K562 (cell line): Measurements from ENCODE around the gene SCUBE2. TPM values are rescaled to one million over a fixed set of nuclear protein-coding genes. Genes with fewer than 3 reads are reported as not detected.

Source experiments
- ATAC-seq: fragments of 200-7000 bp; cut with Tn5 transposase; 3 replicates; pipeline ENCODE4 v1.9.1; 2020; ENCODE audit warnings: moderate library complexity
- BruUV-seq: library from RNA; stranded (reverse); fragments of 400-500 nt; replicated peaks from 2 replicates; lab custom pipeline; 2021; lab: Mats Ljungman, UMichigan
- CTCF ChIA-PET: fragments of 300-600 bp; formaldehyde crosslinking; extraction: SDS; loops from one replicate; lab custom pipeline; 2021; ENCODE audit warnings: low intra/inter-chr PET ratio; lab: Yijun Ruan, JAX
- POLR2A ChIA-PET: fragments of 300-600, 350-650 bp; sonication (Branson Sonifier 250); formaldehyde crosslinking; extraction: SDS; loops from one replicate; lab custom pipeline; 2021; ENCODE audit warnings: antibody characterized with exemption, inconsistent platforms; lab: Yijun Ruan, JAX
- DNase-seq, 4 experiments: peaks; one replicate each; pipeline versions ENCODE4 v3.0.0 to v3.0.0-alpha.2; 2011 to 2018; ENCODE audit warnings: low spot score in 3 of 4, mixed read lengths in 3 of 4; ENCODE audit errors: extremely low read depth in 1 of 4
- FAIRE-seq: peaks from 2 replicates; lab custom pipeline; 2011; peaks lifted over from hg19 to GRCh38; lab: Jason Lieb, UNC
- H2AFZ ChIP-seq: 2 replicates; pipeline ENCODE4 v1.6.0; 2011; ENCODE audit warnings: low read depth, low read length, control low read depth, inconsistent platforms
- H3K27ac ChIP-seq: fragments of 200-600 bp; 3 replicates; pipeline ENCODE4 v1.8.0; 2011; ENCODE audit warnings: low read depth, mild to moderate bottlenecking, control low read depth, inconsistent platforms, low read length, moderate library complexity, mixed read lengths; ENCODE audit errors: extremely low read depth
- H3K27me3 ChIP-seq, 2 experiments: fragments of 300-600 bp in 1 of 2; 2 replicates in 1 of 2; 3 replicates in 1 of 2; pipeline versions ENCODE4 v1.6.0 to v1.8.0; 2011; ENCODE audit warnings: inconsistent platforms in 2 of 2, low read length in 2 of 2, mild to moderate bottlenecking in 1 of 2, mixed read lengths in 1 of 2, moderate library complexity in 1 of 2; ENCODE audit not compliant: control insufficient read depth in 2 of 2, insufficient read depth in 2 of 2
- H3K36me3 ChIP-seq: fragments of 300-600 bp; 3 replicates; pipeline ENCODE4 v1.8.0; 2011; ENCODE audit warnings: mild to moderate bottlenecking, low read length, inconsistent platforms; ENCODE audit not compliant: control insufficient read depth, insufficient read depth
- H3K4me1 ChIP-seq, 2 experiments: fragments of 200-600 bp in 1 of 2; replicated peaks in 1 of 2; 2 replicates in 1 of 2; 3 replicates in 1 of 2; pipeline versions ENCODE4 v1.5.1 to v1.8.0; 2011; ENCODE audit warnings: inconsistent platforms in 2 of 2, low read length in 2 of 2, mild to moderate bottlenecking in 1 of 2, mixed read lengths in 1 of 2, moderate library complexity in 1 of 2; ENCODE audit not compliant: control insufficient read depth in 2 of 2, insufficient read depth in 2 of 2
- H3K4me2 ChIP-seq: 2 replicates; pipeline ENCODE4 v1.6.1; 2011; ENCODE audit warnings: low read length, control low read depth, inconsistent platforms, mixed read lengths; ENCODE audit not compliant: insufficient read depth
- H3K4me3 ChIP-seq: fragments of 200-600 bp; sonication (generic), shearing (Covaris generic); 2 replicates; pipeline ENCODE4 v1.5.1; 2016; ENCODE audit warnings: control low read depth, inconsistent platforms
- H3K79me2 ChIP-seq: fragments of 200-600 bp; 3 replicates; pipeline ENCODE4 v1.8.0; 2011; ENCODE audit warnings: low read length, inconsistent platforms; ENCODE audit not compliant: control insufficient read depth, insufficient read depth
- H3K9ac ChIP-seq, 2 experiments: 2 replicates each; pipeline versions ENCODE4 v1.6.0 to v1.6.1; 2011; ENCODE audit warnings: low read depth in 2 of 2, low read length in 2 of 2, control low read depth in 1 of 2, inconsistent platforms in 1 of 2, mild to moderate bottlenecking in 1 of 2, mixed read lengths in 1 of 2; ENCODE audit not compliant: insufficient read depth in 1 of 2
- H3K9me1 ChIP-seq: one replicate; pipeline ENCODE4 v1.6.0; 2011; ENCODE audit warnings: inconsistent platforms, mild to moderate bottlenecking, low read length, moderate library complexity; ENCODE audit not compliant: control insufficient read depth, insufficient read depth
- H3K9me3 ChIP-seq: replicated peaks from 2 replicates; pipeline ENCODE4 v1.5.1; 2011; ENCODE audit warnings: low read depth, low read length, inconsistent platforms; ENCODE audit not compliant: control insufficient read depth, insufficient read depth
- H4K20me1 ChIP-seq: replicated peaks from 2 replicates; pipeline ENCODE4 v1.6.1; 2011; ENCODE audit warnings: low read length, inconsistent platforms, mixed read lengths; ENCODE audit not compliant: control insufficient read depth, insufficient read depth
- DNMT1 ChIP-seq: fragments of 450-650 bp; IDR thresholded peaks from 2 replicates; pipeline ENCODE4 v1.6.1; 2016; ENCODE audit warnings: antibody characterized with exemption, mild to moderate bottlenecking
- SPI1 ChIP-seq: IDR thresholded peaks from 2 replicates; pipeline ENCODE4 v1.6.1; 2011; ENCODE audit warnings: low read depth, low read length, control low read depth, borderline replicate concordance
- ZNF277 ChIP-seq: fragments of 250-450 bp; sonication (Bioruptor Pico); IDR thresholded peaks from 2 replicates; pipeline ENCODE4 v1.8.0; 2022; ENCODE audit warnings: inconsistent platforms, mild to moderate bottlenecking, moderate library complexity, borderline replicate concordance
- WGBS: fragments of 100-300 bp; shearing (Covaris generic); methylation state at CpG from one replicate; pipeline ENCODE4 v1.1.6; 2016; ENCODE audit warnings: low coverage, mixed read lengths; ENCODE audit not compliant: insufficient coverage; ENCODE audit errors: missing lambda C conversion rate; 5-methylcytosine and 5-hydroxymethylcytosine counted together
- in situ Hi-C: fragments of 300-500 bp; cut with MboI; formaldehyde crosslinking; loops from 4 replicates; pipeline ENCODE4 v1.15.0; 2018; ENCODE audit warnings: inconsistent platforms, mixed read lengths
- intact Hi-C: fragments of 100-400 bp; cut with micrococcal nuclease; formaldehyde crosslinking; loops from 2 replicates; pipeline ENCODE4 v1.14.2; 2022
- polyA plus RNA-seq, 8 experiments: library from polyadenylated mRNA; depleted of rRNA in 4 of 8; stranded (reverse) in 5 of 8; unstranded in 3 of 8; fragments of >200 nt; fragmentation: Nextera tagmentation in 2 of 8; fragmentation: Illumina TruSeq in 1 of 8; extraction: Ambion mirVana in 2 of 8; extraction: Trizol in 1 of 8; gene quantifications; 2 replicates each; pipeline versions ENCODE4 v1.2.1 to v1.2.3, GENCODE V29; 2011 to 2014; ENCODE audit warnings: inconsistent platforms in 1 of 8, missing spikeins in 1 of 8
- total RNA-seq, 7 experiments: library from RNA; depleted of rRNA in 6 of 7; stranded (reverse); fragments of >200 nt in 6 of 7; fragmentation: Illumina TruSeq in 2 of 7; extraction: Trizol in 2 of 7; gene quantifications; 2 replicates each; pipeline versions ENCODE4 v1.2.1 to v1.2.3, GENCODE V29; 2011 to 2021; ENCODE audit warnings: low replicate concordance in 1 of 7

Gene SCUBE2
- total and polyA plus RNA-seq, 9 of the 15 experiments (the other 6 are each of a cell fraction or from before 2014, with no cell fraction given): 0.06 to 0.40 (median 0.07) TPM; not detected in 6

- no peak for FAIRE-seq
- Histone ChIP-seq H3K36me3 (no peaks in the 10 kb centered on the region), H3K9me3 (no peaks in the 10 kb centered on the region), H3K9ac (no peak overlapping the region), H3K4me3 (no peak overlapping the region), H3K79me2 (no peaks in the 10 kb centered on the region), H3K9me1 (no peaks in the 10 kb centered on the region), H3K27me3 (no peaks in the 10 kb centered on the region), H2AFZ (no peak overlapping the region), H3K27ac (no peak overlapping the region), H3K4me2 (no peak overlapping the region), H3K4me1 (no peaks in the 10 kb centered on the region), H4K20me1 (no peaks in the 10 kb centered on the region)
- POLR2A ChIA-PET: interaction anchor here (0.6 to 1.1 kb wide), 2 partner anchors 32 to 115 kb away, joined by 3 read pairs; no protein-coding TSS in a partner anchor
- TF ChIP-seq DNMT1 (no peak), SPI1 (peak; percentile 81)
- no peak for ATAC-seq
- BruUV-seq: no TSS peak
- DNase-seq: no peak
- CTCF ChIA-PET: no interaction called here
- WGBS: 88% methylated on average over 1 of the region's 1 CpG
- intact Hi-C loops: loop anchor here (5.0 kb wide), 1 partner anchor 33 kb away; no protein-coding TSS in a partner anchor
- in situ Hi-C loops: loop anchor here (10.0 kb wide), 1 partner anchor 115 kb away; no protein-coding TSS in a partner anchor
Observed at GRCh38 chr11:9130297-9130696, 38.9 kb upstream of the SCUBE2 start.

- POLR2A ChIA-PET: no interaction called here
- ATAC-seq (no peak), DNase-seq (no peak), FAIRE-seq (no peak)
- Histone ChIP-seq H3K27ac (no peak overlapping the region), H3K4me3 (no peak overlapping the region), H3K27me3 (no peaks in the 10 kb centered on the region), H3K9ac (no peak overlapping the region), H3K9me1 (no peaks in the 10 kb centered on the region), H3K4me1 (peaks cover 0 to 7% of the 10 kb centered on the region in 2 experiments; a peak in 2 of 5 replicates), H3K9me3 (peaks cover 5% of the 10 kb centered on the region), H3K36me3 (no peaks in the 10 kb centered on the region), H3K79me2 (no peaks in the 10 kb centered on the region), H4K20me1 (no peaks in the 10 kb centered on the region), H3K4me2 (no peak overlapping the region), H2AFZ (no peak overlapping the region)
- in situ Hi-C loops: no loop called here
- CTCF ChIA-PET: interaction anchor here (0.7 kb wide), 1 partner anchor 11 kb away, joined by 4 read pairs; no protein-coding TSS in a partner anchor
- intact Hi-C loops: no loop called here
- TF ChIP-seq ZNF277 (CRISPR knock-in tag): no peak
- TF ChIP-seq SPI1: peak; percentile 15; the same call in 1 of the 2 replicates
- 4% methylated on average over 2 of the region's 2 CpGs for WGBS
- BruUV-seq: no TSS peak
Observed at GRCh38 chr11:9126636-9127035, 35.2 kb upstream of the SCUBE2 start.
